Keratinocyte (primary cell): ENCODE measurements around the gene TRIM25. TPM values are rescaled to one million over a fixed set of nuclear protein-coding genes. Genes with fewer than 3 reads are reported as not detected.

Experiments used
- DNase-seq: peaks from one replicate; pipeline ENCODE4 v3.0.0-alpha.2; 2011; ENCODE audit warnings: low read depth, missing footprints, low spot score
- FAIRE-seq: peaks from 2 replicates; lab custom pipeline; 2011; peaks lifted over from hg19 to GRCh38; lab: Jason Lieb, UNC
- H2AFZ ChIP-seq: 2 replicates; pipeline ENCODE4 v1.6.0; 2012; ENCODE audit warnings: low read length, control low read depth, inconsistent platforms; ENCODE audit not compliant: control insufficient read depth
- H3K27ac ChIP-seq: 2 replicates; pipeline ENCODE4 v1.5.1; 2011; ENCODE audit warnings: low read length; ENCODE audit not compliant: control insufficient read depth, insufficient read depth
- H3K27me3 ChIP-seq: 3 replicates; pipeline ENCODE4 v1.6.0; 2011; ENCODE audit warnings: low read length; ENCODE audit not compliant: control insufficient read depth, insufficient read depth; ENCODE audit errors: extremely low read depth
- H3K36me3 ChIP-seq, 2 experiments: 2 replicates in 1 of 2; 3 replicates in 1 of 2; pipeline ENCODE4 v1.5.1; 2011; ENCODE audit warnings: low read length in 2 of 2, mild to moderate bottlenecking in 1 of 2; ENCODE audit not compliant: control insufficient read depth in 2 of 2, insufficient read depth in 2 of 2; ENCODE audit errors: extremely low read depth in 1 of 2
- H3K4me1 ChIP-seq: 3 replicates; pipeline ENCODE4 v1.5.1; 2011; ENCODE audit warnings: low read length; ENCODE audit not compliant: control insufficient read depth, insufficient read depth; ENCODE audit errors: extremely low read depth
- H3K4me2 ChIP-seq: 3 replicates; pipeline ENCODE4 v1.6.0; 2011; ENCODE audit warnings: low read depth, low read length; ENCODE audit not compliant: control insufficient read depth, insufficient read depth; ENCODE audit errors: extremely low read depth
- H3K4me3 ChIP-seq, 3 experiments: fragments of 200-600 bp in 1 of 3; sonication (generic) in 1 of 3; 2 replicates in 2 of 3; 3 replicates in 1 of 3; pipeline ENCODE4 v1.5.1; 2011 to 2016; ENCODE audit warnings: low read length in 3 of 3, mild to moderate bottlenecking in 3 of 3, control low read depth in 2 of 3, inconsistent platforms in 1 of 3, low read depth in 1 of 3, mixed read lengths in 1 of 3, mixed run types in 1 of 3, moderate library complexity in 1 of 3; ENCODE audit not compliant: control insufficient read depth in 2 of 3, insufficient read depth in 2 of 3; ENCODE audit errors: extremely low read depth in 1 of 3
- H3K79me2 ChIP-seq: 2 replicates; pipeline ENCODE4 v1.6.0; 2012; ENCODE audit warnings: low read length; ENCODE audit not compliant: control insufficient read depth, insufficient read depth
- H3K9ac ChIP-seq: 3 replicates; pipeline ENCODE4 v1.6.0; 2011; ENCODE audit warnings: low read length; ENCODE audit not compliant: control insufficient read depth, insufficient read depth; ENCODE audit errors: extremely low read depth
- H3K9me1 ChIP-seq: 3 replicates; pipeline ENCODE4 v1.6.0; 2011; ENCODE audit warnings: low read length; ENCODE audit not compliant: control insufficient read depth, insufficient read depth; ENCODE audit errors: extremely low read depth
- H3K9me3 ChIP-seq: 2 replicates; pipeline ENCODE4 v1.5.1; 2012; ENCODE audit warnings: low read depth, low read length; ENCODE audit not compliant: control insufficient read depth
- H4K20me1 ChIP-seq: 3 replicates; pipeline ENCODE4 v1.6.0; 2011; ENCODE audit warnings: low read length; ENCODE audit not compliant: control insufficient read depth, insufficient read depth; ENCODE audit errors: extremely low read depth
- CTCF ChIP-seq, 3 experiments: IDR thresholded peaks in 1 of 3; conservative IDR thresholded peaks in 1 of 3; optimal IDR thresholded peaks in 1 of 3; 2 replicates in 2 of 3; 3 replicates in 1 of 3; pipeline versions ENCODE3 to v1.5.1; 2011; ENCODE audit warnings: low read length in 3 of 3, mild to moderate bottlenecking in 3 of 3, moderate library complexity in 2 of 3, control low read depth in 1 of 3, inconsistent platforms in 1 of 3; ENCODE audit not compliant: insufficient read depth in 2 of 3; ENCODE audit errors: extremely low read depth in 1 of 3
- EZH2 ChIP-seq: IDR thresholded peaks from one replicate; pipeline ENCODE4 v1.6.1; 2012; ENCODE audit warnings: inconsistent platforms, mild to moderate bottlenecking, low read length, moderate library complexity
- dilution Hi-C: fragments of 300-500 bp; cut with MboI; formaldehyde crosslinking; loops from one replicate; pipeline ENCODE4 v1.7.0; 2020; ENCODE audit warnings: low sequenced_read_pairs; ENCODE audit not compliant: extremely low pct_ligation_motif_present
- polyA plus RNA-seq, 5 experiments: library from polyadenylated mRNA; depleted of rRNA in 3 of 5; stranded (reverse) in 3 of 5; stranded (forward) in 1 of 5; unstranded in 1 of 5; fragments of >200 nt; gene quantifications; 1 replicate in 1 of 5; 2 replicates in 3 of 5; 3 replicates in 1 of 5; pipeline versions ENCODE4 v1.2.1 to v1.2.3, GENCODE V29; 2011 to 2012; ENCODE audit warnings: missing spikeins in 2 of 5, low read depth in 1 of 5, low replicate concordance in 1 of 5

The TRIM25 gene
- polyA plus RNA-seq, 1 donor (not counting 4 experiments of a cell fraction or from before 2014, with no cell fraction given) = 60.3 TPM

DNA sequence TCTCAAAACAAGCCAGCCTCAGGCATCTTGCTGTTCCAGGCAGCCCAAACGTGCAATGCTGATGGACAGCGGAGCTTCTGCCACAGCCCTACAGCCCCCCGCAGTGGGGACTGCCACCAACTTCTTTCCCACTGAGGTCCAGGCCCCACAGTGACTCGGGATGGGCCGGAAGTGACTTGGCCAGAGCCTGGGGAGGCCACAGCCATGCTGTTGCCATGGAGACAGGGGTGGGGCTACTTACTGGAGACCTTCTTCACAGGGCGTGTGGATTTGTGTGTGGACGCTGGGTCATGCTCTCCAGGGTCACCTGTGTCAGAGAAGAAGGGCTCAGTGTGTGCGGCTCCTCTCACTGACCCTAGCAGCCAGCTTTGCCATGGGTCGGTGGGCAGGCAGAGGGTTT, 15.0 kb downstream of the TRIM25 start:
- Histone ChIP-seq H3K9ac (no peak overlapping the region), H2AFZ (no peak overlapping the region), H3K79me2 (peaks cover 25% of the 10 kb centered on the region), H3K9me3 (no peaks in the 10 kb centered on the region), H3K36me3 (peaks cover 48 to 71% of the 10 kb centered on the region in 2 experiments), H3K9me1 (no peaks in the 10 kb centered on the region), H3K27me3 (no peaks in the 10 kb centered on the region), H3K4me3 (no peak overlapping the region), H3K27ac (no peak overlapping the region), H4K20me1 (no peaks in the 10 kb centered on the region), H3K4me1 (peaks cover 16% of the 10 kb centered on the region), H3K4me2 (no peak overlapping the region)
- FAIRE-seq = no peak
- TF ChIP-seq CTCF (optimal IDR thresholded peaks at IDR 0.05 in 1 of 3, IDR thresholded peaks at IDR 0.05 in 1 of 3, conservative IDR thresholded peaks at IDR 0.05 in 1 of 3; ENCODE audit: extremely low read depth in 1 of 3, insufficient read depth in 2 of 3, low read length in 3 of 3) (no peak), EZH2 (no peak)
- DNase-seq = no peak
- dilution Hi-C loops = no loop called here

DNA sequence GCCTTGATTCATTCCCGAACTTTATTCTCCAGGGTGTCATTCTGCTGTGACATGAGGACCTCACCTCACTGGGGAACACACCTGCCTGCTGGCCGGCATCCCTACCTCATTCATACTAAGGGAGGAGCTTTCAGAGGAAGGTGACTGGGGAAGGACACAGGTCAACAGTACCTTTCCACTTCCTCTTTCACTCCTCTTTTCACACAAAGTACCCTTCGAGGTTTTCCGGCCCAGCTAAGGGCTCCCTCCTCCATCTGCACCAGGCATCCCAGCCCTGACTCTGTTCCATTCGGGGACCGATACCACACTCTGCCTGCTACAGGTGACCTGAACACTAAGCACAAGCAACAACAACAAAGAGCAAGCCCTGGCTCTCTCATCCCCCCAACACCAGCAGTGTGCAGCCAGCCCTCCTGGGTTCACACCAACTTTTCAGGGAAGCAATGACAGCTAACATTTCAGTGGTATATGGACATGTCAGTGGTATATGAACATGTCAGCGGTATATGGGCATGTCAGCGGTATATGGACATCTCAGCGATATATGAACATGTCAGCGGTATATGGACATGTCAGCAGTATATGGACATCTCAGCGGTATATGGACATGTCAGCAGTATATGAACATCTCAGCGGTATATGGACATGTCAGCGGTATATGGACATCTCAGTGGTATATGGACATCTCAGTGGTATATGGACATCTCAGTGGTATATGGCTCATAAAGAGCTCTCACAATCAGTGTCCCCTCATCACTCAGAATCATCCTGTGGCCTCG, 16.0 kb downstream of the TRIM25 start:
- dilution Hi-C loops = no loop called here

More for the DNA sequence above, 16.0 kb downstream of the TRIM25 start:
- peaks cover 12% of the 10 kb centered on the region for H3K4me1 ChIP-seq
- H3K4me2 ChIP-seq = no peak overlapping the region
- TF ChIP-seq EZH2 (no peak), CTCF (optimal IDR thresholded peaks at IDR 0.05 in 1 of 3, IDR thresholded peaks at IDR 0.05 in 1 of 3, conservative IDR thresholded peaks at IDR 0.05 in 1 of 3; ENCODE audit: extremely low read depth in 1 of 3, insufficient read depth in 2 of 3, low read length in 3 of 3) (no peak)
- H3K9ac ChIP-seq = no peak overlapping the region
- H3K36me3 ChIP-seq = peaks cover 54 to 73% of the 10 kb centered on the region in 2 experiments
- H3K9me3 ChIP-seq = no peaks in the 10 kb centered on the region
- H3K79me2 ChIP-seq = peaks cover 23% of the 10 kb centered on the region
- no peak for FAIRE-seq
- no peak overlapping the region for H2AFZ ChIP-seq
- H3K9me1 ChIP-seq = no peaks in the 10 kb centered on the region
- no peak overlapping the region for H3K27ac ChIP-seq
- H3K4me3 ChIP-seq = no peak overlapping the region
- H4K20me1 ChIP-seq = no peaks in the 10 kb centered on the region
- no peak for DNase-seq
- no peaks in the 10 kb centered on the region for H3K27me3 ChIP-seq
